ENCODE results near the gene CBLL1. TPM values are rescaled to one million over a fixed set of nuclear protein-coding genes. Genes with fewer than 3 reads are reported as not detected.

Gene CBLL1
- total RNA-seq, 1 experiment from 2014 or later = 43.2 TPM

DNA sequence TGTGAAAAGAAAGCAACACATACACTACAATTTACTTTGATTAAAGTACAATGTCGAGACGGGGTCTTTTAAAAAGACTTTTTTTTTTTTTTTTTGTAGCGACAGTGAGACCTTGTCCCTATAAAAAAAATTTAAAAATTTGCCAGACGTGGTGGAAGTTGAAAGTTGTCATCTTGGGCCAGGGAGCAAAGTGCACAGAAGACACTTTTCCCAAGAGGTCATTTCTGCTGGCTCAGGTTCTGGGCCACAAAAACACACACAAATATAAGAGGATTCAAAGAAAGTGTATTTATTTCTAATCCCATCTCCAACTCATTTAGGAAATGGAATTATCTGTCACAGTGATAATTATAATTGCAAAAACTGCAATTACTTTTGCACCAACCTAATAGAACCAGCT is 34.3 kb downstream of the CBLL1 start:
- no peaks in the 10 kb centered on the region for H3K9me3 ChIP-seq (replicated peaks)
- no peaks in the 10 kb centered on the region for H3K27me3 ChIP-seq

DNA sequence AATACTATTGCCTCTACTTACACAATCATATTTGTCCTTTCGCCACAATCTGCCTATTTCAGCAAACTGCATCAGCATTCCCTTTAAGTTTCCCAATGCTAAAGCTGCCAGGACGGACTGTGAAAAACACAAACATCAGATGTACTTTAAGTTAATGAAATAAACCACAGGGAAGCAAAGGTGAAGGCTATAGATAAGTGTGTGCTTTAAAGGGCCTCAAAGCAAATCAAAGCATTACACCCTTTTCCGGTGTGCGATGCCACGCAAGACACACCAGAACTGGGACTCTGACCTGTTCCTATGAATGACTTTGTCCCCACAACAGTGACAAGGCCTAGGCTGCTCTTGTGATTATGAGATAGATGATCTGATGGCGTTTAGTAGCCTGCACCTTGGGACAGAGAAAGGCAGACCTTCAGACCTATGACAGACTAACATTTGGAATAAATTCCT is 35.7 kb downstream of the CBLL1 start:
- Histone ChIP-seq H3K27me3 (no peaks in the 10 kb centered on the region), H3K27ac (no peak overlapping the region), H3K36me3 (no peaks in the 10 kb centered on the region), H3K4me3 (no peak overlapping the region), H3K9me3 (replicated peaks) (no peaks in the 10 kb centered on the region), H3K4me1 (no peaks in the 10 kb centered on the region)
- DNase-seq = no peak

More for the DNA sequence above, 34.3 kb downstream of the CBLL1 start:
- Histone ChIP-seq H3K4me3 (no peak overlapping the region), H3K27ac (no peak overlapping the region), H3K4me1 (no peaks in the 10 kb centered on the region), H3K36me3 (no peaks in the 10 kb centered on the region)
- DNase-seq = no peak

DNA sequence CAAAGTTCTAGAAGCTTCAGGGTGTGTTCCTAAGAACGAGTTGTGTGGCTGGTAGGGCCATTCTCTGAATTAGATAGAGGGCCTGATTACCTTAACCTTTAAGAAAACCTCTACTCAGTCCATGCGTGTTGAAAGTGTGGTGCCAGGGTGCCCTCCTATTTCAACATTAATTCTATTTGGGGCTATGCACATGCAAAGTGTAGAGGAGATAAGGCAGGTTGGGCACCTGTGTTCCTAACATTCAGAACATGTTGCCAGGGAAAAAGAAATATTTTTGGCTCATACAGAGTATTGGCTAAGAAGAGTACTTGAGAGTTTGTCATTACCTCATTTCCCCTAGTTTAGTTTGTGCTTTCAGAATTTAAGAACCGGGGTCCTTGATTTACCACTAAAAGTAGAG is 38.4 kb downstream of the CBLL1 start:
- no peak for DNase-seq
- Histone ChIP-seq H3K36me3 (no peaks in the 10 kb centered on the region), H3K27me3 (no peaks in the 10 kb centered on the region), H3K9me3 (replicated peaks) (no peaks in the 10 kb centered on the region), H3K4me1 (no peaks in the 10 kb centered on the region), H3K27ac (no peak overlapping the region), H3K4me3 (no peak overlapping the region)

DNA sequence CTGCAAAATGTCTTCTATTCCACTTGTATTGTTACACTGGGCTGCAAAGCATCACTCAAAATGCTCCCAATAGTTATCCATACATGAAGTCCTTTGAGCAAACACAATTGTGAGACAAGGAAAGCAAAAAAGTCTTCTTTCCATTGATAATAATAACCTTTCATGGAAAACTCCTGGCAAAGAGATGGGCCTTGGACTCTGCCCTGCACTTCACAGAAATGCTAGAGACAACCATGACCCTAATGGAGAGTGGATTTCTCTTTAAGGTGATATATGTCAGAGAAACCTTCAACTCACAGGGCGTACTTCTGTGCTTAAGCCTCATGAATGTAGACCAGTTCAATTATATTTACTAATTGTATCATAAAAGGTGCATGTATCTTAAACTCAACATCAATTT is 39.7 kb downstream of the CBLL1 start:
- Histone ChIP-seq H3K27ac (no peak overlapping the region), H3K4me1 (no peaks in the 10 kb centered on the region)
- no peak for DNase-seq

DNA sequence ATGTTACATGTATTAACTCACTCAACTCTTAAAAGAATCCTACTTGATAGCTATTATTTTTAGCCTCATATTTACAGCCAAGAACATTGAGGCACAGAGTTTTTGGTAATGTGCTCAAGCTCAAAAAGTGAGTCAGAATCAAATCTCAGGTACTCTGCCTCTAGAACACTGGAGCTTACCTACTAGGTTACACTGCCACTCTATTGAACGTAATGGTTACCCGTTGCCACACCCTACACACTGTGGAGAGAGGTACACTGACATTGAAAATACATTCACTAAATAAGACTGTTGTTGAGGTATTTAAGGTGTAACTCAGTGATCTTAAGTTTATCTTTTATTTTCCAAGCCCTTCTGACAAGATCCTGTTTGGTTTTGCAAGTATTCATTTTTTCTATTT is 41.2 kb downstream of the CBLL1 start:
- Histone ChIP-seq H3K27me3 (no peaks in the 10 kb centered on the region), H3K27ac (no peak overlapping the region), H3K4me1 (no peaks in the 10 kb centered on the region), H3K4me3 (no peak overlapping the region), H3K9me3 (replicated peaks) (no peaks in the 10 kb centered on the region), H3K36me3 (no peaks in the 10 kb centered on the region)
- no peak for DNase-seq

More for the DNA sequence above, 39.7 kb downstream of the CBLL1 start:
- Histone ChIP-seq H3K36me3 (no peaks in the 10 kb centered on the region), H3K9me3 (replicated peaks) (no peaks in the 10 kb centered on the region), H3K4me3 (no peak overlapping the region), H3K27me3 (no peaks in the 10 kb centered on the region)

DNA sequence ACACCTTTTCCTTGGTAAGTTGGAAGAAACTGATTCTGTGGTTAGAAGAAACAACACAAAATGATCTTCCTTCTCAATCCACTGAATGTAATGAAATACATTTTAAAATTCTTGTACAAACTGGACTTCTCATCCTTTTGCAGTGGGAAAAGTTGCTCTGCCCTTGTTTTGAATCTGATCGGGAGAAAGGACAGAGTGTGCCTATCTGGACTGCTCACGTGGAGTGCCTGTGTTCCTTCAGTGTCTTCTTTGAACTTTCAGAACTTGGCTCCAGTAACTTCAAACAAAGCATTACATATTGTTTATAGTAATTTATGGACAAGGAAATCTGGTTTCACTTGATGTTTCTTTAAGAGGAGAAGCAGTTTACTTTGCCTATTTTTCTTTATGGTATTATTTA is 42.0 kb downstream of the CBLL1 start:
- H3K27me3 ChIP-seq = no peaks in the 10 kb centered on the region
- no peaks in the 10 kb centered on the region for H3K36me3 ChIP-seq
- H3K27ac ChIP-seq = no peak overlapping the region

DNA sequence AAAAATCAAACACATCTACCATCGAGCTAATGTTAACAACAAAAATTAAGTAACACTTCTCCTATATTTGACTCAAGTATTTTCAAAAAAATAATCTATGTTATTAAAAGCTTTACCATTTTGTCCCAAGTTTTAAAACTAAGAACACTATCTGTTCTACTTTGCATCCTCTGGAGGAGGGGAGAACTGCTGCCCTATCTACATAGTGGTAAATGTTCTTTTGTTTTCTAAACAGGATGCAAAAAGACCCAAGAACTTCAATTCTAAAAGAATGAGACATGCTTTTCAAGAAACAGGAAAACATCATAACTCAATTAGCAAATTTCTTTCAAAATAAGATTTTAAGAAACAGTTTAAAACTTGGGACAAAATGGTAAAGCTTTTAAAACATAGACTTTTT is 44.3 kb downstream of the CBLL1 start:
- Histone ChIP-seq H3K9me3 (replicated peaks) (no peaks in the 10 kb centered on the region), H3K27me3 (no peaks in the 10 kb centered on the region), H3K36me3 (no peaks in the 10 kb centered on the region), H3K4me1 (no peaks in the 10 kb centered on the region), H3K4me3 (no peak overlapping the region), H3K27ac (no peak overlapping the region)
- no peak for DNase-seq

More for the DNA sequence above, 42.0 kb downstream of the CBLL1 start:
- no peak for DNase-seq
- H3K9me3 ChIP-seq (replicated peaks) = no peaks in the 10 kb centered on the region
- H3K4me3 ChIP-seq = no peak overlapping the region
- no peaks in the 10 kb centered on the region for H3K4me1 ChIP-seq

DNA sequence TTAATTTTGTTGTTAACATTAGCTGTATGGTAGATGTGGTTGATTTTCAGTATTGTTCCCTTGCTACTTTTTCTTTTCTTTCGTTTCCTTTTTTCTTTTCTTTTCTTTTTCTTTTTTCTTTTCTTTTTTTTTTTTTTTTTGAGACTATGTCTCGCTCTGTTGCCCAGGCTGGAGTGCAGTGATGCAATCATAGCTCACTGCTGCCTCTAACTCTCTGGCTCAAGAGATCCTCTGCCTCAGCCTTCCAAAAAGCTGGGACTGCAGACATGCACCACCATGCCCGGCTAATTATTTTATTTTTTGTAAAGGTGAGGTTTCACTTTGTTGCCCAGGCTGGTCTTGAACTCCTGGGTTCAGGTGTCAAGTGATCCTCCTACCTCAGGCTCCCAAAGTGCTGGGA is 44.7 kb downstream of the CBLL1 start:
- no peak for DNase-seq
- Histone ChIP-seq H3K27me3 (no peaks in the 10 kb centered on the region), H3K9me3 (replicated peaks) (no peaks in the 10 kb centered on the region), H3K36me3 (no peaks in the 10 kb centered on the region), H3K4me1 (no peaks in the 10 kb centered on the region), H3K4me3 (no peak overlapping the region), H3K27ac (no peak overlapping the region)

DNA sequence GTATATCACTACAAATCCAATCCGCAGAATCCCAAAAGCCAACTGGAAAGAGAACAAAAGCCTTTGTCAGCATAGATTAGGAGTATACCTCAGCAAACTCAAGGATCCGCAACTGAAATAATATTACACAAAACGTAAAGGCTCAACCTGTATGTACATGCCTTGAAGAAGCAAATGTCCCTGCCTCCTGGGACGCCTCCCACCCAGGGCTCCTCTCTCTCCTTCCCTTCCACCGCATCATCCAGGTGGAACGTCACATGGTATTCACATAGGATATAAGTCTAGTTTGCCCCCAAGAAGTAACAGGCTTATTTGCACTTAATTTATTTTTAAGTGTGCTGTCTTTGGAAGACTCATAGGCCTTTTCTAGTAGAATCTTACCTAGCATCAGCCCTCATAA is 45.7 kb downstream of the CBLL1 start:
- H3K4me3 ChIP-seq = no peak overlapping the region
- H3K4me1 ChIP-seq = no peaks in the 10 kb centered on the region
- H3K36me3 ChIP-seq = no peaks in the 10 kb centered on the region
- H3K27me3 ChIP-seq = no peaks in the 10 kb centered on the region
- no peak for DNase-seq
- H3K27ac ChIP-seq = no peak overlapping the region
- H3K9me3 ChIP-seq (replicated peaks) = no peaks in the 10 kb centered on the region

DNA sequence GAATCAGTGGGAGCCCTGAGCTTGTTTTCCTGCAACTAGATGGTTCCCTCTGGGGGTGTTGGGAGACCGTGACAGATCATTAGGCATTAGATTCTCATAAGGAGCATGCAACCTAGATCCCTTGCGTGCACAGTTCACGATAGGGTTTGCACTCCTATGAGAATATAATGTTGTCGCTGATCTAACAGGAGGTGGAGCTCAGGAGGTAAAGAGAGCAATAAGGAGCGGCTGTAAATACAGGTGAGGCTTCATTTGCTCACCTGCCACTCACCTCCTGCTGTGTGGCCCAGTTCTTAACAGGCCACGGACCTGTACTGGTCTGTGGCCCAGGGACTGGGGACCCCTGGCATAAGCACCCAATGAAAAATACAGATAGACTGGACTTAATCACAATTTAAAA is 48.4 kb downstream of the CBLL1 start:
- Histone ChIP-seq H3K4me1 (no peaks in the 10 kb centered on the region), H3K4me3 (no peak overlapping the region), H3K9me3 (replicated peaks) (no peaks in the 10 kb centered on the region), H3K27me3 (no peaks in the 10 kb centered on the region), H3K36me3 (no peaks in the 10 kb centered on the region), H3K27ac (no peak overlapping the region)
- DNase-seq = no peak

DNA sequence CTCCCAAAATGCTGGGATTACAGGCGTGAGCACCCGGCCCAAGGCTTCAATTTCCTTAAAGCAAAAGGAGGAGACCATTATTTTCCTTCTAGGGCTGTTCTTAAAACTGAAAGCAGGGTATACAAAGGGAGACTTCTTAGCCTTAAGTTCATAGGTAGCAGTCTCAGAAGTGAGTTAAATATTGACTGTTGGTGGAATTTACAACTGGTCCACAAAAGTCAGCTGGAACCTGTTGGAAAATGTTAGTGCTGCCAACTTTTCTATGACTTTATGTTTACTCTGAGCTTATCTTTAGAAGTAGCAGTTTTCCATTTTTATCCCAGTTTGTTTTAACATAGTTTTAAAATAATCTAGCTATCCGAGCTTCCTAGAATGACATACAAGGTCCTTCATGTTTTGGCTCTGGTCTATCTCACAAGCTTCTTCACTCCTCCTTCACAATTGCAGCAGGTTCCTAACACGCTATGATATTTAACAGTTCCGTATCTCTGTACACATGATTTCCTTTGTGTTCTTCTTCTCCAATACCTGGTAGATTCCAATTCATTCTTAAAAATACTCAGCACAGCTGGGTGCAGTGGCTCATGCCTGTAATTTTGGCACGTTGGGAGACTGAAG is 55.8 kb downstream of the CBLL1 start:
- no peak overlapping the region for H3K4me3 ChIP-seq
- DNase-seq = no peak
- no peaks in the 10 kb centered on the region for H3K9me3 ChIP-seq (replicated peaks)
- H3K36me3 ChIP-seq = no peaks in the 10 kb centered on the region
- H3K27ac ChIP-seq = no peak overlapping the region
- no peaks in the 10 kb centered on the region for H3K4me1 ChIP-seq
- H3K27me3 ChIP-seq = peaks cover 5% of the 10 kb centered on the region; the same call in 1 of the 2 replicates

DNA sequence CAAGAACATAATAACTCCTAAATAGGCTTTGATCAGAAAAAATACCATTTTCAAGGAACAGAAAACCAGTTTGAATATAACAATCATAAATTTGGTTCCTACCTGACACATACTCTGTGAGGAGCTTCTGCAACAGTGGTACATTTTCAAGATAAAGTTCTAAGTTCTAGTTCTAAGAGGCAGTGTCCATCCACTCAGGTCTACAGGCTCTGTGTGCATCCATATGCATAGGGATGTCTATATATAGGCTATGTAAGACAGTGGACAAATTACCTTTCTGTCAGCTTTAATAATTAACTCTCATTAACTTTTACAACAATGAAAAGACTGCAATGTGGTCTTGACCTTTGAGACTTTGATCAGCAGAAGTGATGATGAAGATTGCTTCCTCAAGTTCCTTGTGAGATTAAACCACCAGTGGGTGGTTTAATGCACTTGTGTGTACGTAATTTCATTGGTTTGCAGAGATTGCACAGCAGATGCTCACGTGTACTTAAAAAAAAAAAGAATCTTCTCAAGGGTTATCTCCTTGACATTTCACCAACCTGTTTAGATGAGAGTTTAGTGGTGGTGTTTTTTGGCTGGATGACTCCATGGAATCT is 59.2 kb downstream of the CBLL1 start, which contains the start of gene SLC26A3:
TSS of gene SLC26A3 (minus strand) at position 215 of the 602 bp plus-strand sequence. CDS start 8,714 bp downstream, outside the sequence.
- Histone ChIP-seq H3K27ac (no peak within 1 kb of the TSS), H3K36me3 (no peaks in the 10 kb centered on the region), H3K27me3 (peaks cover 5% of the 10 kb centered on the region; the same call in 1 of the 2 replicates), H3K4me3 (no peak within 1 kb of the TSS), H3K4me1 (no peaks in the 10 kb centered on the region), H3K9me3 (replicated peaks) (no peaks in the 10 kb centered on the region)
- DNase-seq = no peak

DNA sequence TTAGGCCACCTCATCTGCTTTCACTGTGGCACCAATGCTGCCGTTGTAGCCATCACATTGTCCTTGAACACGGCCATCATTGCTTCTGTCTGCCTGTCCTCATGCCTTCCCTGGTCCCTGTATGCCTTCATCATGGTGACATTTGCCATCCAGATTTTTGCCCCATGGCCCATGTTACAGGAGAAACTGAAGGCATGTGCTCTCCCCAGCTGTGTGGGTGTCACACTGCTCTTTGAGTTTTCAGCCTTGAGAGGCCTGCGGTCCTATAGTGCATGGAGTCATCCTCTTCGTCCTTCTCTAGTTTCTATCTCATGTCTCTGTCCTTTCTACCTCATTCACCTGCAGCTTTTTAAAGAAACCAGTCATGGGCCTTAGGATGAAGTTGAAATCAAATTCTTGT is 65.2 kb downstream of the CBLL1 start:
- no peaks in the 10 kb centered on the region for H3K9me3 ChIP-seq (replicated peaks)
- DNase-seq = no peak
- H3K27me3 ChIP-seq = no peaks in the 10 kb centered on the region
- H3K27ac ChIP-seq = no peak overlapping the region
- no peak overlapping the region for H3K4me3 ChIP-seq
- H3K36me3 ChIP-seq = no peaks in the 10 kb centered on the region
- H3K4me1 ChIP-seq = no peaks in the 10 kb centered on the region

DNA sequence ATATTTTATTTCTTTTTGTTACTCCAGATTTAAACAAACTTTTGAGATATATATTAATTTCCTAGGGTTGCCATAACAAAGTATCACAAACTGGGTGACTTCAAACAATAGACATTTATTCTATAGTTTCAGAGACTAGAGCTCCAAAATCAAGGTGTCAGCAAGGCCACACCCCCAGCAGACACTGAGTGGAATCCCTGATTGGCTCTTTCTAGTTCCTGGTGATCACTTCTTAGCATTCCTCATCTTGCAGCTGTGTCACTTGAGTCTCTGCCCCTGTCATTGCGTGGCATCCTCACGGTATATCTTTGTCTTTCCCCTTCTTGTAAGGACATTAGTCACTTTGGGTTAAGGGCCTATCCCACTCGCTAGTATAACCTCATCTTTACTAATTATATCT is 66.7 kb downstream of the CBLL1 start:
- no peak for DNase-seq
- Histone ChIP-seq H3K27me3 (no peaks in the 10 kb centered on the region), H3K27ac (no peak overlapping the region), H3K36me3 (no peaks in the 10 kb centered on the region), H3K4me1 (no peaks in the 10 kb centered on the region), H3K4me3 (no peak overlapping the region), H3K9me3 (replicated peaks) (no peaks in the 10 kb centered on the region)
